ENCODE data around the gene GRIA1. TPM values are rescaled to one million over a fixed set of nuclear protein-coding genes. Genes with fewer than 3 reads are reported as not detected.
"Not testable (repeated sequence)": the region's sequence is repeated elsewhere in the genome, so short reads cannot be mapped to it uniquely, and the experiment has no call there.

The GRIA1 gene
- total RNA-seq, 2 donors from 2014 or later, result not detected

DNA sequence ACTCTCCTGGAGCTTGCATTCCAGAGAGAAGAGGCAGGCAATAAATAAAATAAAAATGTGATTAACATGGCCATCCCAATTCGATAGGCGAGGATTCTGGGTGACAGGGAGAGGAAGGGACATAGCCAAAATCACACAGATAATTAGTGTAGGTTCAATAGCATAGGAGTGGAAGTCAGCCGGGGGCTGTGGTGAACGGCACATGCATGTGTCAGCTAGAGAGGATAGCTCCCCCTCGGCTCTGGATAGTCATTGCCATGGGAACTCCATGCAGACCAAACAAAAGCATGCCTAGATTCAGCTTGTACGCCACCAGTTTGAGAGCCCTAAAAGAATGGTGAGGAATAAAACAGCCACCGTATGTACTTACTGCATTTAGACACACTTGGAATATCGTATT lies 223.5 kb downstream of the GRIA1 start:
- no peaks in the 10 kb centered on the region for H3K27me3 Mint-ChIP-seq
- ATAC-seq, result no peak
- no peak overlapping the region for H3K4me3 Mint-ChIP-seq
- no peak for DNase-seq
- no peaks in the 10 kb centered on the region for H3K4me1 Mint-ChIP-seq
- no peak overlapping the region for H3K27ac Mint-ChIP-seq
- no peaks in the 10 kb centered on the region for H3K36me3 Mint-ChIP-seq (ENCODE audit: low read depth)
- no peaks in the 10 kb centered on the region for H3K9me3 ChIP-seq (ENCODE audit: control insufficient read depth, low read length, poor library complexity, severe bottlenecking)

DNA sequence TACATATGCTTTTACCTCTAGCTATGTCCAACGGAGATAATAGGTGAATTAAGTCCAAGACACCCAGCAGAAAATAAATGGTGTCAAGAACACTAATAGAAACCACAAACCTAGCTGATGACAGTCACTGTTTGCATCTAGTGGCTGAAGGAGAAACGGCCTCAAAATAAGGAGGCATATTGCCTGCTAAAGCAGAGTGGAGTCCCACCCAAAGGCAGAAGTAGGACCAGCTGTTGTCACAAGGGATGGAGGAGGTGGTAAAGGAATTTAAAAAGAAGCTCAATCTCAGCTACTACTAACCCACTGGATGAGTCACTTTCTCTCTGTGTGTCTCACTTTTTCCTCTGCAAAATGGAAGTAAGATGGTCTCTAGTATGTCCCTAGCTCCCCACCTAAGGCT lies 224.3 kb downstream of the GRIA1 start:
- H3K36me3 Mint-ChIP-seq (ENCODE audit: low read depth), result no peaks in the 10 kb centered on the region
- H3K27ac Mint-ChIP-seq, result no peak overlapping the region
- H3K27me3 Mint-ChIP-seq, result no peaks in the 10 kb centered on the region
- no peaks in the 10 kb centered on the region for H3K9me3 ChIP-seq (ENCODE audit: control insufficient read depth, low read length, poor library complexity, severe bottlenecking)
- H3K4me3 Mint-ChIP-seq, result no peak overlapping the region
- no peaks in the 10 kb centered on the region for H3K4me1 Mint-ChIP-seq
- DNase-seq (no peak), ATAC-seq (no peak)

DNA sequence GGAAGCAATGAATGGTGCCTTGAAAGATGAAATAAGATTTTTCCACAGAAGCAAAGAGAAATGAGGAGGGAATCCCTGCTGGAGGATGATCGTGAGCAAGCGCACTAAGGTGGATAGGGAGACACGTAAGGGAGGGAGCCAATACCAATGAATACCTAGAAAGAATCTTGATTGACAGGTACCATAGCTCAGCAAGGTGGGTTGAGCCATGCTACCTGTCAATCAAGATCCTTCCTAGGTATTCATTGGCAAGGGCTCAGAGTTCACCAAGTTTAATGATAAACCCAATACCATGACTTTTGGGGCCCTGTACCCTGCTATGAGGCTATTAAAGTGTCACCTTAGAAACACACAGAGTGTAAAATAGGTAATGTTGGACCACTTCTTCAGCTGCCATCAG lies 226.8 kb downstream of the GRIA1 start:
- no peak overlapping the region for H3K27ac Mint-ChIP-seq
- no peaks in the 10 kb centered on the region for H3K36me3 Mint-ChIP-seq (ENCODE audit: low read depth)
- DNase-seq, result no peak
- no peaks in the 10 kb centered on the region for H3K4me1 Mint-ChIP-seq
- ATAC-seq, result no peak
- no peak overlapping the region for H3K4me3 Mint-ChIP-seq
- no peaks in the 10 kb centered on the region for H3K27me3 Mint-ChIP-seq
- H3K9me3 ChIP-seq (ENCODE audit: control insufficient read depth, low read length, poor library complexity, severe bottlenecking), result no peaks in the 10 kb centered on the region

DNA sequence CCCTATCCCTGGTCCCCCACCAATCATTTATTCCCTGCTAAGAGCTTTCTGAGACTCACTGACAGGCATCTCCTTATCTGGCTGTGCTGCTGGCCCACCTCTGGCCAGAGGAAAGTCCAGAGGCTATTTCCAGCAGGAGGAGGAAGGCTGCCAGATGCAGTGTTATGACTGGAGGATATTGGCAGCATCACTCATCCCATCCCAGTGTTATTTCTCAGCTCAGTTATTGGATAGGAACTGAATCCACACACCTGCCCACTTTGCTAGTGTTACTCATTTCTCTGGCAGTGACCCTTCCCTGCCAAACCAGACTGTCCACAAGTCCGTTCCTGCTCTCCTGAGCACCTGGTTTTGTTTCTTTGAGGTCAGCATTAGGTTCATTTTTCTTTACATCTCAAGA lies 228.2 kb downstream of the GRIA1 start:
- no peaks in the 10 kb centered on the region for H3K4me1 Mint-ChIP-seq

DNA sequence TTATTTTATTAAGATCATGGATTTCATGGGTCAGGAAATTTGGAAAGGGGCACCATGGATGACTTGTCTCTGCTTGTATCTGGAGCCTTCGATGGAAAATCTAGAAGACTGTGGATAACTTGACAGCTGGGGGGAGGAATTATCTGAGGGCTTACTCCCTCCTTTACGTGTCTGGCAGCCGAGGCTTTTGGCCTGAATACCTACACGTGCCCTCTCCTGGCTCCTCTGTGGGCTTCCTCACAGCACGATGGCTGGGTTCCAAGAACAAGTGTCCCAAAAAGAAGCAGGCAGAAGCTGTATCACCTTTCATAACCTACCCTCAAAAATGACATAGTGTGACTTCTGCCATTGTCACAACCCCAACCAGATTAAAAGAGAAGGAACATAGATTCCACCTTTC lies 228.9 kb downstream of the GRIA1 start:
- ATAC-seq (no peak), DNase-seq (no peak)
- Mint-ChIP-seq H3K27me3 (no peaks in the 10 kb centered on the region), H3K4me3 (no peak overlapping the region), H3K36me3 (ENCODE audit: low read depth) (no peaks in the 10 kb centered on the region), H3K27ac (no peak overlapping the region), H3K4me1 (no peaks in the 10 kb centered on the region)
- no peaks in the 10 kb centered on the region for H3K9me3 ChIP-seq (ENCODE audit: control insufficient read depth, low read length, poor library complexity, severe bottlenecking)

More for the DNA sequence above, 228.2 kb downstream of the GRIA1 start:
- Mint-ChIP-seq H3K36me3 (ENCODE audit: low read depth) (no peaks in the 10 kb centered on the region), H3K27me3 (no peaks in the 10 kb centered on the region), H3K27ac (no peak overlapping the region), H3K4me3 (no peak overlapping the region)
- ATAC-seq (no peak), DNase-seq (no peak)
- H3K9me3 ChIP-seq (ENCODE audit: control insufficient read depth, low read length, poor library complexity, severe bottlenecking), result no peaks in the 10 kb centered on the region

DNA sequence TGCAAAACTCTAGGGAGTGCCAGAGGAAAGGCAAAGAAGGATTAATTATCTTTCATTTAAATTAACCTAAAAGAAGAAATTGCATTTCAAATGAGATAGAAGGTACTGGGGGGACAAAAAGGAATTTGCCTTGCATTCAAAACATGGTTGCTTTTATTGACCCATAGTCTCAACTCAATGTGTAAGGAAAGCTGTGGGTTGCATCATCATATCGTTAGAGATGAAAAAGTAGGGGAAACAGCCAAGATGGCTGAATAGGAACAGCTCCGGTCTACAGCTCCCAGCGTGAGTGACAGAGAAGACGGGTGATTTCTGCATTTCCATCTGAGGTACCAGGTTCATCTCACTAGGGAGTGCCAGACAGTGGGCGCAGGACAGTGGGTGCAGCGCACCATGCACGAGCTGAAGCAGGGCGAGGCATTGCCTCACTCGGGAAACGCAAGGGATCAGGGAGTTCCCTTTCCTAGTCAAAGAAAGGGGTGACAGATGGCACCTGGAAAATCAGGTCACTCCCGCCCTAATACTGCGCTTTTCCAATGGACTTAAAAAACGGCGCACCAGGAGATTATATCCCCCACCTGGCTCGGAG lies 232.6 kb downstream of the GRIA1 start:
- not testable (repeated sequence) for H3K27me3 Mint-ChIP-seq, ATAC-seq

DNA sequence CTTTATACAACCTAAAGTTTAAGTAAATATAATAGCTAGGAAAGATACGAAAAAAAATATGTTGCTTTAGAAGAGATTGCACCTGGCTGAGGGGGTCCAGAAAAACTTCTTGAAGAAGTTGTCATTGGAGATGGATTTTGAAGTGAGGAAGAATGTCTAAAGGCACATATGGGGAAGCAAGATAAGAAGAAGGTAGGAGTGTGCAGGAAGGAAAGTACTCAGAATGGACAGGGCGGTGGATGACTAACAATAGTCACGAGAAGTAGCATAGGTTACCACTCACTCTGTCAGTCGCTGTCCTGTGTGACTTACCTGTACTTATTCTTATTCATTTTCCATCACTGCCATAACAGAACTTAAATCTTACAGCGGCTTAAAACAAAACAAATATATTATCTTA lies 251.6 kb downstream of the GRIA1 start:
- Mint-ChIP-seq H3K27ac (no peak overlapping the region), H3K36me3 (ENCODE audit: low read depth) (no peaks in the 10 kb centered on the region), H3K4me3 (no peak overlapping the region), H3K27me3 (no peaks in the 10 kb centered on the region), H3K4me1 (no peaks in the 10 kb centered on the region)
- DNase-seq (no peak), ATAC-seq (no peak)
- no peaks in the 10 kb centered on the region for H3K9me3 ChIP-seq (ENCODE audit: control insufficient read depth, low read length, poor library complexity, severe bottlenecking)

More for the DNA sequence above, 232.6 kb downstream of the GRIA1 start:
- not testable (repeated sequence) for H3K4me1 Mint-ChIP-seq; H3K27ac Mint-ChIP-seq; H3K9me3 ChIP-seq (ENCODE audit: control insufficient read depth, low read length, poor library complexity, severe bottlenecking); H3K36me3 Mint-ChIP-seq (ENCODE audit: low read depth); DNase-seq; H3K4me3 Mint-ChIP-seq

DNA sequence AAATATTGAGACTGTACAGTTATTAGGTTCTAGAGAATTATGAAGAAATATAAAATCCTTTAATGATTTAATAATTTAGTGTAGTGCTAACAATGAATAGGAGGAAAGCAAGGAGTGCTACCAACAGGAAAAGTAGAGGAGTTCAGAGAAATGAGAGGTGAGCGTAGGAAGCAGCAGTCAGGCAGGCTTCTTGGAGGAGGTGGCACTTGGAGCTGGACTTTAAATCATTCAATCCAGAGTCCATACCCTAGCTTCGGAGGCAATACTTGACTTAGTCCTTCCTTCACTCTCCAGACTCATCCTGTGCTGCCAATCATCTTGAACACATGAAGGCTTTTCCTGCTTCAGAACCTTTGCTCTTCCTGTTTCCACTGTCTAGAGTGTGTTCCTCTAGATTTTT lies 254.3 kb downstream of the GRIA1 start:
- H3K4me3 Mint-ChIP-seq, result no peak overlapping the region
- no peaks in the 10 kb centered on the region for H3K36me3 Mint-ChIP-seq (ENCODE audit: low read depth)
- no peak overlapping the region for H3K27ac Mint-ChIP-seq
- ATAC-seq (no peak), DNase-seq (no peak)
- H3K9me3 ChIP-seq (ENCODE audit: control insufficient read depth, low read length, poor library complexity, severe bottlenecking), result no peaks in the 10 kb centered on the region
- no peaks in the 10 kb centered on the region for H3K27me3 Mint-ChIP-seq
- no peaks in the 10 kb centered on the region for H3K4me1 Mint-ChIP-seq

DNA sequence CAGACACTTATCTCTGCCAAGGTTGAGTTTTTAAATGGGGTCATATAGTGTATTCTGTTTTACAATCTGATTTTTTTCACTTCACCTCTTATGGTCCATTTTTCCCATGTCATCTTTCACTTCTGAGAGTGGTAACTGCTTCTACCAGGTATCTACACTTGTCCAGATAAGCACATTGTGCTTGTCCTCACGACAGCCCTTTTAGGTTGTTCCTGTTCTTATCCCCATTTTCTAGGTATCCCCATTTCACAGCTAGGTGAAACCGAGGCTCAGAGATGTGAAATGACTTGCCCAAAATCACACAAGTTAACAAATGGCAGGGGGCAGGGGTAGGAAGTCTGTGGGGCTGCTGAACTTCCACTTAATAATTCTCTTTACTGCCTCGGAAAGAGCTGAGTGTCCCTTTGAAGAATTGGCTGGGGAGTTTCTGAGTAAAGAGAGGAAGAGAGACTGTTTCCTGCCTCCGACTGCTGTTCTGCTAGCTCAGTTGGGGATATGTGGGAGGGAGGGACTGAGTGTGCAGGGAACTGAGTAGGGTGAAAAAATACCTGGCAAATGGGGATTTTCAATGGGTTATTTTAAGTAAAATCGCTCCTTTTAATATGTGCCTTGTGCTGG lies 255.4 kb downstream of the GRIA1 start:
- ATAC-seq (no peak), DNase-seq (no peak)
- Mint-ChIP-seq H3K27me3 (no peaks in the 10 kb centered on the region), H3K36me3 (ENCODE audit: low read depth) (no peaks in the 10 kb centered on the region), H3K27ac (no peak overlapping the region), H3K4me3 (no peak overlapping the region), H3K4me1 (no peaks in the 10 kb centered on the region)
- H3K9me3 ChIP-seq (ENCODE audit: control insufficient read depth, low read length, poor library complexity, severe bottlenecking), result no peaks in the 10 kb centered on the region

DNA sequence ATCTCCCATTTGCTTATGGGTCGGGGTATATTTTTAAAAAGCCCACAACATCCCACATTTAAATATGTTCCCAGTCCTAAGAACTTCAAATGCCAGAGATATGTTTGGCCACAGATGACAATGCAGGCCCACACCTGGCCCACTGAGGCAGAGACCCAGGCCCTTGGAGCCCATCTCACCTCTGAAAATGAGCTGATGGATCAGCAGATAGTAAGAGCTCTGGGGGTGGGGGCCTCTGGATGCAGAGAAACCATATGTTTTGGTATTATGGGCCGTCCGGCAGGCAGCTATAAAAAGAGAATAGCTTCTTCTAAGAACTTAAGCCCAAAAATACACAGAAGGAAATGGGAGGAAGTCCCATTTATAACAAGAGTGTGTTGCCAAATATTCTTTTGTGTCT lies 256.0 kb downstream of the GRIA1 start:
- H3K4me1 Mint-ChIP-seq, result no peaks in the 10 kb centered on the region
- no peaks in the 10 kb centered on the region for H3K27me3 Mint-ChIP-seq
- no peaks in the 10 kb centered on the region for H3K36me3 Mint-ChIP-seq (ENCODE audit: low read depth)
- no peak overlapping the region for H3K27ac Mint-ChIP-seq
- no peak overlapping the region for H3K4me3 Mint-ChIP-seq
- DNase-seq (no peak), ATAC-seq (no peak)
- no peaks in the 10 kb centered on the region for H3K9me3 ChIP-seq (ENCODE audit: control insufficient read depth, low read length, poor library complexity, severe bottlenecking)

DNA sequence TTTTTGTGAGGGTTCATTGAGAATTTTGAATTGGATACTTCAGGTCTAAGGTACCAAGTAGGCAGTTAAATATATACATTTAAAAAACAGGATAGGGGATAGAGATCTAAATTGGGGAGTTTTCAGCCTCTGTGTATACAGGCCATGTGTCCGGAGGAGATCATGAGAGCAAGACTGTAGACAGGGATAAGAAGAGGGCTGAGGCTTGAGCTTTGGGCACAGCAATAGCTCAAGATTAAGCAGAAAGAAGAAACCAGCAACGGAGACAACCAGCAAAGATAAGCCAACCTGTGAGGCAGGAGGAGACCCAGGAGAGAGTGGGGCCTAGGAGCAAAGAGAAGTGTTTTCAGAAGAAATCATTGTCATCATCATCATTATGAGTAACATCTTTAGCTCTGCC lies 258.4 kb downstream of the GRIA1 start:
- Mint-ChIP-seq H3K4me1 (no peaks in the 10 kb centered on the region), H3K4me3 (no peak overlapping the region), H3K36me3 (ENCODE audit: low read depth) (no peaks in the 10 kb centered on the region), H3K27me3 (no peaks in the 10 kb centered on the region), H3K27ac (no peak overlapping the region)
- ATAC-seq (no peak), DNase-seq (no peak)
- H3K9me3 ChIP-seq (ENCODE audit: control insufficient read depth, low read length, poor library complexity, severe bottlenecking), result no peaks in the 10 kb centered on the region

DNA sequence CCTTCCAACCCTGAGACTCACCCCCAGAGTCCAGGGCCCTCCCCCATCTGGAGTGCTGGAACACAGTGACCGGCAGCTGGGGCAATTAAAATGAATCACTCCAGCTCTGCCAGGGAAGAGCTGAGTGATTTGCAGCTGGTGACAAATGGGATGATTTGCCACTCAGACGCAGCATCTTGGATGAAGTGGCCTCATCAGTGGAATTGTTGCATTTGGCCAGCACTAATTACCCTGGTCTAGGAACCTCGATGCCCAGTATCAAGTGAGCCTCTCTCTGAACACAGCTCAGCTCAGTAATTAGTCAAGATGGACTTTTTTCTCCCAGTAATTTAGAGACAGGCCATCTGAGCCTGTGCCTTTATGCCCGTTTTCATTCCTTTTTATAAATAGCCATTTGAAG lies 259.5 kb downstream of the GRIA1 start:
- H3K9me3 ChIP-seq (ENCODE audit: control insufficient read depth, low read length, poor library complexity, severe bottlenecking), result no peaks in the 10 kb centered on the region
- no peaks in the 10 kb centered on the region for H3K27me3 Mint-ChIP-seq
- DNase-seq (no peak), ATAC-seq (no peak)
- H3K36me3 Mint-ChIP-seq (ENCODE audit: low read depth), result no peaks in the 10 kb centered on the region
- H3K4me3 Mint-ChIP-seq, result no peak overlapping the region
- no peak overlapping the region for H3K27ac Mint-ChIP-seq
- no peaks in the 10 kb centered on the region for H3K4me1 Mint-ChIP-seq

DNA sequence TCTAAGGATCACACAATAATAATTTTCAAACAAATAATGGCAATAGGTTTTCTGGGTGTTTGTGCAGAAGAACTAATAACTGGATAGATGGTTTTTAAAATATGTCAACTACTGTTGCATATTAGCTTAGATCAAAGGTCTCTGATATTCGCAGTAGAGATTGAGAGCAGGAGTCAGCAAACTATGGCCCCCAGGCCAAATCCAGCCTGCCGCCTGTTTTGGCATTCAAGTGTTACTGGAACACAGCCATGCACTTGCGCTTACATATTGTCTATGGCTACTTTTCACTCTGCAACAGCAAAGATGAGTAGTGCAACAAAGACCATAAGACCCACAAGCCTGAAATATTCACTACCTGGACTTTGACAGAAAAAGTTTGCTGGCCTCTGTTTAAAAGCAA lies 260.8 kb downstream of the GRIA1 start:
- Mint-ChIP-seq H3K36me3 (ENCODE audit: low read depth) (no peaks in the 10 kb centered on the region), H3K27ac (no peak overlapping the region), H3K4me3 (no peak overlapping the region), H3K27me3 (no peaks in the 10 kb centered on the region), H3K4me1 (no peaks in the 10 kb centered on the region)
- no peak for ATAC-seq
- no peak for DNase-seq
- no peaks in the 10 kb centered on the region for H3K9me3 ChIP-seq (ENCODE audit: control insufficient read depth, low read length, poor library complexity, severe bottlenecking)

DNA sequence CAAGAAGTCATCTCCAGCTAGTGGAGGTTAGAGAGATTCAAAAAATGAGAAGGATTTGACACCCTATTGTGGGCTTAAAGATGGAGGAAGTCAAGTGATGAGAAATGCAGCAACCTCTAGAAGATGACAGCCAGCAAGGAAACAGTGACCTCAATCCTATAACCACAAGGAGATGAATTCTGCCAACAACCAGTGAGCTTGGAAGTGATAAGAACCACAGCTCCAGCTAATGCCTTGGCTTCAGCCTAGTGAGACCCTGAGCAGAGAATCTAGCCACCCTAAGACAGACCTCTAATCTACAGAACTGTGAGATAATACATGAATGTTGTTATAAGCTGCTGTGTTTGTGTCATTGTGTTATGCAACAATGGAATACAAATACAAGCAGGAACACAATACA lies 262.4 kb downstream of the GRIA1 start:
- H3K4me1 Mint-ChIP-seq, result no peaks in the 10 kb centered on the region
- H3K27me3 Mint-ChIP-seq, result no peaks in the 10 kb centered on the region
- ATAC-seq (no peak), DNase-seq (no peak)
- H3K9me3 ChIP-seq (ENCODE audit: control insufficient read depth, low read length, poor library complexity, severe bottlenecking), result no peaks in the 10 kb centered on the region
- H3K4me3 Mint-ChIP-seq, result no peak overlapping the region
- no peak overlapping the region for H3K27ac Mint-ChIP-seq
- no peaks in the 10 kb centered on the region for H3K36me3 Mint-ChIP-seq (ENCODE audit: low read depth)

Data from T-helper 17 cell (primary cell).